ENCODE results near the gene YIF1B.

DNA sequence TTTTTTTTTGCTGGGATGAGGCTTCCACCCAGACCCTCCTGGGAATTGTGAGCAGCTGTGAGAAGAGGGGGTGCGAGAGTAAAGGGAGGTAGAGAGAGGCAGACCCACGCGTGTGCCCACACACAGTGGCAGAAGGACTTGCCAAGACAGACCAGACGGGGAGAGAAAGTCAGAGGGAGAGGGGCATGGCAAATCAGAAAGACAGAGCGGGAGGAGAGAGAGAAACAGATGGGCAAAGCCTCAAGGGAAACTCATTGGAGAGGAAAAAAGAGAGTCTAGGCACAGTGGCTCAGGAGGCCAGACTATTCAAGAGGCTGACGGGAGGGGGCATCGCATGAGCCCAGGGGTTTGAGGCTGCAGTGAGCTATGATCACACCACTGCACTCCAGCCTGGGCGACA lies 36.9 kb upstream of the YIF1B start:
- TF ChIP-seq, protein P1, sequence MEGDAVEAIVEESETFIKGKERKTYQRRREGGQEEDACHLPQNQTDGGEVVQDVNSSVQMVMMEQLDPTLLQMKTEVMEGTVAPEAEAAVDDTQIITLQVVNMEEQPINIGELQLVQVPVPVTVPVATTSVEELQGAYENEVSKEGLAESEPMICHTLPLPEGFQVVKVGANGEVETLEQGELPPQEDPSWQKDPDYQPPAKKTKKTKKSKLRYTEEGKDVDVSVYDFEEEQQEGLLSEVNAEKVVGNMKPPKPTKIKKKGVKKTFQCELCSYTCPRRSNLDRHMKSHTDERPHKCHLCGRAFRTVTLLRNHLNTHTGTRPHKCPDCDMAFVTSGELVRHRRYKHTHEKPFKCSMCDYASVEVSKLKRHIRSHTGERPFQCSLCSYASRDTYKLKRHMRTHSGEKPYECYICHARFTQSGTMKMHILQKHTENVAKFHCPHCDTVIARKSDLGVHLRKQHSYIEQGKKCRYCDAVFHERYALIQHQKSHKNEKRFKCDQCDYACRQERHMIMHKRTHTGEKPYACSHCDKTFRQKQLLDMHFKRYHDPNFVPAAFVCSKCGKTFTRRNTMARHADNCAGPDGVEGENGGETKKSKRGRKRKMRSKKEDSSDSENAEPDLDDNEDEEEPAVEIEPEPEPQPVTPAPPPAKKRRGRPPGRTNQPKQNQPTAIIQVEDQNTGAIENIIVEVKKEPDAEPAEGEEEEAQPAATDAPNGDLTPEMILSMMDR (IDR thresholded peaks at IDR 0.05), result no peak
- TF ChIP-seq POLR2A (IDR thresholded peaks at IDR 0.05), result no peak
- TF ChIP-seq POLR2AphosphoS5 (IDR thresholded peaks at IDR 0.05), result no peak
